Measurements from ENCODE around the gene IL4.

- TF ChIP-seq EZH2 (IDR thresholded peaks at IDR 0.05; ENCODE audit: low read depth, unreplicated experiment) (no peak), CTCF (conservative IDR thresholded peaks at IDR 0.05; ENCODE audit: low read depth in 2 of 2) (no peak), POLR2AphosphoS5 (IDR thresholded peaks at IDR 0.05; ENCODE audit: low read depth) (no peak), STAT1 (IDR thresholded peaks at IDR 0.05; ENCODE audit: unreplicated experiment) (no peak), CREB1 (CRISPR knock-in tag; IDR thresholded peaks at IDR 0.05; ENCODE audit: low read depth) (no peak), EZH2phosphoT487 (IDR thresholded peaks at IDR 0.05; ENCODE audit: unreplicated experiment) (no peak), JUNB (IDR thresholded peaks at IDR 0.05; ENCODE audit: unreplicated experiment) (no peak), ETS1 (IDR thresholded peaks at IDR 0.05) (no peak)
These were observed 2.8 kb upstream of the IL4 start for GRCh38 chr5:132671000-132671399.
